HG03378 (cell line): Measurements from ENCODE around the gene EHD1.

Source experiments
- ATAC-seq: cut with Tn5 transposase; IDR thresholded peaks from one replicate; pipeline ENCODE4 v1.9.1; 2021; ENCODE audit warnings: mild to moderate bottlenecking, moderate library complexity; ENCODE audit not compliant: unreplicated experiment

The EHD1 gene

DNA sequence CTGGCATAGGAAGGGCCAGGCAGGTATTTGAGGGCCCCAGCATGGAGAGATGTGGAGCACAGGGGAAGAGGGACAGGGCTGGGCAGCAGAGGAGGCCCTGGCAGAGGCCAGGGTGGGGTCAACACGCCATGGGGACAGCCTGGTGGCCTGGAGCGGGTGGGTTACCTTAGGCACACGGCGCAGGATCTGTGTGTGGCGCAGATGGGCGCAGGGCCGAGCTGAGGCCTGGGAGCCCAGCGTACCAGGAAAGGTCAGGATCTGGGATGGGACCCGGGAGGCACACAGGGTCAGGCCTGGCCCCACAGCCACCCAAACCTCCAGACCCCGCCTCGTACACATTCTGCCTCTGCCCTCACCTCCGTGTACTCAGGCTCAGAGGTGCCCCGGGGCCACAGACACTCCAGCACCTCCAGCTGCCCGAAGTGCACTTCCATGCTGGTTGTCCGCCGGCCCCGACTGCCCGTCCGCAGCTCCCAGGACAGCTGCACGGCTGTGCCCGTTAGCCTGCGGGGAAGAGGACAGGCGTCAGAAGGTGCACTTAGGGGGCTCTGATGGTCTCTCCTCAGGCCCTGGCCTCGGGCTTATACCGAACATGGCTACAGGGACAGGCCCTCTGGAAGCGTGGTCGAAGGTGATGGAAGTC, 32.2 kb upstream of the EHD1 start:
- ATAC-seq = no peak

GRCh38 chr11:64909653-64910343, 31.4 kb upstream of the EHD1 start:
- no peak for ATAC-seq

GRCh38 chr11:64908766-64909165, 30.3 kb upstream of the EHD1 start:
- ATAC-seq = no peak

DNA sequence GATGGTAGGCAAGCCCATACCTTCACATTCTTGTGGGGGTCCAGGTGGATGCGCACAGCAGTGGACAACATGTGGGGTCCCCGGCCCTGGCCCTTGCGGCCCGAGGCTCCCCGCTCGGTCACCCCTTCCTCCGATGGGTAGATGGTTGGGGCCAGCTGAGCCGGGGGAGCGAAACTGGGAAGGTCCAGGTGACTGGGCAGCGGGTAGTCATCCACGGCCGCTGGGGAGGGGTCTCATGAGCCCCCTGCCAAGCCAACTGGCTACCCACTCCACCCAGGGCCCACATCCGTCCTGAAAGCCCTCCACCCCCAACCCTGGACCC, 27.9 kb upstream of the EHD1 start:
- ATAC-seq = no peak

GRCh38 chr11:64905516-64906313, 27.3 kb upstream of the EHD1 start:
- no peak for ATAC-seq

GRCh38 chr11:64903291-64903833, 24.9 kb upstream of the EHD1 start:
- ATAC-seq = no peak

GRCh38 chr11:64902102-64902900, 23.9 kb upstream of the EHD1 start:
- no peak for ATAC-seq

DNA sequence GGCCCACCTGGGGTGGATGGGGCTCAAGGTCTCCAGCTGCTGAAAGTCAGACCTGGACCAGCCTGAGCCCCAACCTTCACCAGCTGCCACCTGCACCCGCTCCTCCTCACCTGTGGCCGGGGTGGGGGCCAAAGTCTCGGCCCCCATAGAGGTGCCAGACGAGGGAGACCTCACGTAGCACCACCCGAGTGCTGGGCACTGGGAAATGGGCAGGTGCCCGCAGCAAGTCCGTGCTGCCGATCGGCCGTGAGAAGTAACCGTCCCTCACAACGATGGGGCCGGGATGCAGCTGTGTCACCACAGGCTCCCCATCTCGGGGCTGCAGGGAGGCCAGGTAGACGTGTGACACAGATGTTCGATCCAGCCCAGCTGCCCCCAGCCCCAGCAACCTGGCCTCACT, 22.4 kb upstream of the EHD1 start:
- no peak for ATAC-seq

- ATAC-seq = no peak
These were observed 21.9 kb upstream of the EHD1 start for GRCh38 chr11:64900263-64900678.

DNA sequence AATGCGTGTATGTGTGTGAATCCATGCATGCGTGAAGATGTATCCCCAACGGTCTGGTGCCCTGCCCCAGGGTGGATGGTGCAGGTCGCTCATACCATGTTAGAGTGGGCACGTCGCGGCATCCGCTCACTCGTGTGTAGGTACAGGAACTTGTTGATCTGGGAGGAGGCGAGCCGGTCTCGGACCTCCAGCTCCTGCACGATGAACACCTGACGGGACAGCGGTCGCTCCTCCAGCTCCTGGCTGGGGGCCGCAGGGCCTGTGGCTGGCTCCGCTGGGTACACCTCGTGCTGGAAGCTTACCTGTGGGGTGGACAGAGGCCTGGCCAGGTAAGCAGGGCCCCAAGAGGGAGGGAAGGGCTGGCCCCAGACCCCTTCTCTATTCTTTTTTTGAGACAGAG, 20.1 kb upstream of the EHD1 start:
- no peak for ATAC-seq

GRCh38 chr11:64898076-64898445, 19.6 kb upstream of the EHD1 start:
- ATAC-seq = no peak

DNA sequence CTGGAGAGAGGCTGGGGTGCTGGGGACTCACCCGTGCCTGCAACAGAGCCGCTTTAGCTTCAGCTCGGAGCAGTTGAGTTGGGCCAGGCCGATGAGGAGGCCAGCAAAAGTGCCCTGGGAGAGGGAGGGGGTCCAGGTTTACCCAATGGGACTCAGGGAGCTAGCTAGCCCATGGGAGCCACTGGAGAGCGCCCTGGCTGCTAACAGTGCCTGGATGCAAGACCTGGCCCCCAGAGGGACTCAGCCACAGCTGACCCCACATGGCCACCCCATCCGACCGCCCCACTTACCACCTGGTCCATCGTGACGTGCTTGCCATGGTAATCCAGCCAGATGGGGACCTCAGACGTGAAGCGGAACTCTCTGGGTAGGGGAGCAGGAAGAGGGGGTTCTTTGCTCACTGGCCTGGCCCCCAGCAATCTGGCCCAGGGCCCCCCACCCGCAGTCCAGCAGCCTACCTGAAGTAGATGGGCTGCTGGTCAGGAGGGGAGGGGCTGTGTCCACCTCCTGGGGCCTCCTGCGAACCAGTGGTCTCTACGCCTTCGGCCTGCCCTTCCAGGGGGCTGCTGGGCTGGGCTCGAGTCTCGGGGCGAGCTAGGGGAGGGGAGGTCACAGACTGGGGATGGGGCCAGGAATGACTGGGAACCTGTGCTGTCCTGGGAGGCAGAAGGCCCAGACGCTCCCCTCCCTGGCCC, 19.1 kb upstream of the EHD1 start:
- ATAC-seq = no peak

- ATAC-seq = no peak
These were observed 18.1 kb upstream of the EHD1 start for GRCh38 chr11:64896448-64897022.

GRCh38 chr11:64894812-64895452, 16.5 kb upstream of the EHD1 start:
- ATAC-seq = no peak

DNA sequence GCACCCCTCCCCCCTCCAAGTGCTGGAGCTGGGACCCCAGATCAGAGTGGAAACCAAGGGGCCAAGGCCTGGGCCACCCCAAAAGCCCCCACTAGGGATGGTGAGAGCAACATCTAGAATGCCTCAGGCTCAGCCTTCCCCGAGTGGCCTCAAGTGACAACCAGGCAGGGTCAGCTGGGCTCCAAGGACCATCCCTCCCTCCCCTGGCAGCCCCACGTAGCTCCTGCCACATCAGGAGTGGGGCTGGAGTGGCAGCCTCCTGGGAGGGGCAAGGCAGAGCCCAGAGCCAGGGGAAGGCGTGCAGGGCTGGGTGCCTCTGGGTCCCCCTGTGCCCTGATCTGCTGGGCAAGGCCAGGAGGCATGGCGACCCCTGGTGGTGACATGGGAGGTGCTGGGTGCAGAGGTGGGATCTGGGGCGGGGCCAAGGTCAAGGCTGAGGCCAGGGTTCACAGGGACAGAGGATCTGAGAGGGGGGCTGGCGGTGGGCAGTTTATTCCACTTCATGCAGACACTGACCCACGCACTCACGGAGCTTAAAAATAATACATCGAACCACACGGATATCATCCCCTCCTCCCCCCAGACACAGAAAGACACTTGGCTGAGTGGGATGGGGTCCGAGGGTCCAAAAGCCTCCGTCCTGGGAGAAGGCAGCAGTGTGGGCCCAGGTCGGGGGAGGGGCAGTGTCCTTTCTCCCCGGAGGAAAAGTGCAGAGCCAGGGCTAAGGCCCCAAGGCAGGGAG, 15.8 kb upstream of the EHD1 start:
- ATAC-seq = no peak

- ATAC-seq = no peak
These were observed 15.0 kb upstream of the EHD1 start for GRCh38 chr11:64893194-64894069.

GRCh38 chr11:64892838-64893193, 14.4 kb upstream of the EHD1 start:
- no peak for ATAC-seq

- no peak for ATAC-seq
These were observed 14.0 kb upstream of the EHD1 start for GRCh38 chr11:64892411-64892831.
